Measurements from ENCODE around the gene MUC12. TPM values are rescaled to one million over a fixed set of nuclear protein-coding genes. Genes with fewer than 3 reads are reported as not detected.

Gene MUC12
- total and polyA plus RNA-seq, 9 donors = 0.31 to 1.4 (median 0.80) TPM

DNA sequence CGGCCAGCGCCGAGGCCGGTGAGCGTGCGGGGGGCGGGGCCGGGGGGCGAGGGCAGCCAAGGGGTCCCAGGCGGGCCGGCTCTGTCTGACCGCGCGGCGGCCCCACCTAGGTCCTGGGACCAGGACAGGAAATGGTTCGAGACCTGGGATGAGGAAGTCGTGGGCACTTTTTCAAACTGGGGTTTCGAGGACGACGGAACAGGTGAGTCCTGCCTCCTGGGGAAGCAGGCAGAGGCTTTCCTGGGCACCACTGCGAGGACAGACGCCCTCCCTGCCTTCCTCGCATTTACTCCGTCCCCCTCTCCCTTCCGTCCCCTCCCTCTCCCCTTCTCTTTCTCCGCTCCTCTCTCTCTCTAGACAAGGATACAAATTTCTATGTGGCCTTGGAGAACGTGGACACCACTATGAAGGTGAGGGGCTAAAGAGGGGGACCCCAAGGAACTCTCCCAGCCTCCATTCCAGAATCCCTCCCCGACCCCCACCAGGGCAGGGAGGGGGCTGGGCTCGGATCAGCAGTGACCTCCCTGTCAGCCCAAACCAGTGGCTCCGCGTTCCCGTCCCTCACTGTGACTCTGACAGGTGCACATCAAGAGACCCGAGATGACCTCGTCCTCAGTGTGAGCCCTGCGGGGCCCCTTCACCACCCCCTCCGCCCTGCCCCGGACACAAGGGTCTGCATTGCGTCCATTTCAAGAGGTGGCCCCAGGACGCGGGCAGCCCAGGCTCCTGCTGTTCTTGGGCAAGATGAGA is 2.6 kb upstream of the MUC12 start:
- Histone ChIP-seq H3K9me3 (replicated peaks; ENCODE audit: control insufficient read depth, low read depth, low read length) (no peaks in the 10 kb centered on the region), H3K27me3 (ENCODE audit: control insufficient read depth, insufficient read depth, low read length) (peaks cover 77% of the 10 kb centered on the region), H3K4me1 (ENCODE audit: control insufficient read depth, insufficient read depth, low read length) (peaks cover 17% of the 10 kb centered on the region), H3K27ac (ENCODE audit: low read length) (no peak overlapping the region), H3K36me3 (ENCODE audit: control insufficient read depth, insufficient read depth, low read length) (no peaks in the 10 kb centered on the region), H3K4me3 (ENCODE audit: low read length) (no peak overlapping the region)
- 10% methylated on average over 32 of the region's 40 CpGs for WGBS (ENCODE audit: insufficient coverage)
- no peak for DNase-seq

DNA sequence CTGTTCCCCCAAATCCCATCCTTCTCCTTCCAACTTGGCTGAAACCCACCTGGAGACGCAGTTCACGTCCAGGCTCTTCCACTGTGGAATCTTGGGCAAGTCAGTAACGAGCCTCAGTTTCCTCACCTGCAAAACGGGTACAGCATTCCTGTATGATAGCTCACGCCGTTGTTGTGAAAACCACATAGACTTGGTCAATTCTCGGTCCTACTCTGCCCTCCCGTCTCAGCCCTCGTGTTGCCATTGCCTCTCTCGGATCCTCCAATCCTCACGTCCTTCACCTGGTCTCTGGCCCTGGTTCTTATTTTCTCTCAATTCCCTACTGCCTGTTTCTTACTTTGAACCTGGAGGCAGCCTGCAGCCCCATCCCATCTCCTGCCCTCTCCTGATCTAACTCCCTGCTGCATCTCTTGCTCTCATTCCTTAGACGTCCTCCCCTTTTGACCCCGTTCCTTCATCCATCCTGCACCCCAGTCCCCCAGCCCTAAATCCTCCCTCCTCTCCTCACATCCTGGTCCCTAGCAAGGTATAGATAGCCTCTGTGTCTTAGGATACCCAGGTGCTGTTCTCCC is 2.0 kb upstream of the MUC12 start:
- 44% methylated on average over 13 of the region's 13 CpGs for WGBS (ENCODE audit: insufficient coverage)
- Histone ChIP-seq H3K9me3 (replicated peaks; ENCODE audit: control insufficient read depth, low read depth, low read length) (no peaks in the 10 kb centered on the region), H3K27me3 (ENCODE audit: control insufficient read depth, insufficient read depth, low read length) (peaks cover 82% of the 10 kb centered on the region), H3K4me1 (ENCODE audit: control insufficient read depth, insufficient read depth, low read length) (peaks cover 17% of the 10 kb centered on the region), H3K36me3 (ENCODE audit: control insufficient read depth, insufficient read depth, low read length) (no peaks in the 10 kb centered on the region), H3K27ac (ENCODE audit: low read length) (no peak overlapping the region), H3K4me3 (ENCODE audit: low read length) (no peak overlapping the region)
- no peak for DNase-seq

DNA sequence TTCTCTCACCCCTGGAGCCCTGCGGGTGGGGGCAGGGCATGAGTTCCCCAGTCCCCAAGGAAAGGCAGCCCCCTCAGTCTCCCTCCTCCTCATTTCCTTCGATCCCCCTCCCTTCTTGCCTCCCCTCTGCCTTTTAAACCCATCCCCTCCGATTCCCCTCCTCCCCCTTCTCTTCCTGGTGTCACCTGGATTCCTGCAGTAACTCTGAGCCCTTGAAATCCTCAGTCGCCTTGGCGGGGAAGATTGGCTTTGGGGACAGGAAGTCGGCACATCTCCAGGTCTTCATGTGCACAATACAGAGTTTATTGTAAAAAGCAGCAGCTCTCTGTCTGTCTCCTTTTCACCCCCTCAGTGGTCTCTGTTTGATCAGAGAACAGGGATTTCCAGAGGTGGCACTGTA is 1.3 kb upstream of the MUC12 start:
- H3K4me1 ChIP-seq (ENCODE audit: control insufficient read depth, insufficient read depth, low read length) = peaks cover 17% of the 10 kb centered on the region
- H3K27ac ChIP-seq (ENCODE audit: low read length) = no peak overlapping the region
- WGBS (ENCODE audit: insufficient coverage) = 1% methylated on average over 5 of the region's 6 CpGs
- H3K27me3 ChIP-seq (ENCODE audit: control insufficient read depth, insufficient read depth, low read length) = peaks cover 84% of the 10 kb centered on the region
- H3K36me3 ChIP-seq (ENCODE audit: control insufficient read depth, insufficient read depth, low read length) = no peaks in the 10 kb centered on the region
- H3K9me3 ChIP-seq (replicated peaks; ENCODE audit: control insufficient read depth, low read depth, low read length) = no peaks in the 10 kb centered on the region
- DNase-seq = peak; percentile 52
- no peak overlapping the region for H3K4me3 ChIP-seq (ENCODE audit: low read length)

DNA sequence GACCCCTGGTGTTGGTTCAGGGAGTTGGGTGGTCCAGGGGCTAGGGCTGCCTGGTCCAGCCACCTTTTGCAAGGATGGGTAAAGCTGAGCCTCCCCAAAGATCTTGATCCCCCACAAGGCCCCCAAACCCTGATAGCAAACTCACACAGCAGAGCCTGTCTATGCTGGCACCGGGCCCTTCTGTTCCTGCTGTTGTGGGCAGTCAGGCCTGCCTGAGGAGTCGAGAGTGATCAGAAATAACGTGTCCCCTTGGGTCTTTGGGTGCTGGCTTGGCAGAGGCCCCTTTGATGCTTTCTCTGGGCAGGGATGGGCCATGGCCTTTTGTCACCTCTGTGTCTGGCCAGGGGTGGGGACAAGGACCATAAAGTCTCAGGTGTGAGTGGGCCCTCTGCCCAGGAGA is 715 bp upstream of the MUC12 start:
- Histone ChIP-seq H3K27me3 (ENCODE audit: control insufficient read depth, insufficient read depth, low read length) (peaks cover 81% of the 10 kb centered on the region), H3K27ac (ENCODE audit: low read length) (no peak overlapping the region)
- WGBS (ENCODE audit: insufficient coverage) = 13% methylated on average over 2 of the region's 3 CpGs

DNA sequence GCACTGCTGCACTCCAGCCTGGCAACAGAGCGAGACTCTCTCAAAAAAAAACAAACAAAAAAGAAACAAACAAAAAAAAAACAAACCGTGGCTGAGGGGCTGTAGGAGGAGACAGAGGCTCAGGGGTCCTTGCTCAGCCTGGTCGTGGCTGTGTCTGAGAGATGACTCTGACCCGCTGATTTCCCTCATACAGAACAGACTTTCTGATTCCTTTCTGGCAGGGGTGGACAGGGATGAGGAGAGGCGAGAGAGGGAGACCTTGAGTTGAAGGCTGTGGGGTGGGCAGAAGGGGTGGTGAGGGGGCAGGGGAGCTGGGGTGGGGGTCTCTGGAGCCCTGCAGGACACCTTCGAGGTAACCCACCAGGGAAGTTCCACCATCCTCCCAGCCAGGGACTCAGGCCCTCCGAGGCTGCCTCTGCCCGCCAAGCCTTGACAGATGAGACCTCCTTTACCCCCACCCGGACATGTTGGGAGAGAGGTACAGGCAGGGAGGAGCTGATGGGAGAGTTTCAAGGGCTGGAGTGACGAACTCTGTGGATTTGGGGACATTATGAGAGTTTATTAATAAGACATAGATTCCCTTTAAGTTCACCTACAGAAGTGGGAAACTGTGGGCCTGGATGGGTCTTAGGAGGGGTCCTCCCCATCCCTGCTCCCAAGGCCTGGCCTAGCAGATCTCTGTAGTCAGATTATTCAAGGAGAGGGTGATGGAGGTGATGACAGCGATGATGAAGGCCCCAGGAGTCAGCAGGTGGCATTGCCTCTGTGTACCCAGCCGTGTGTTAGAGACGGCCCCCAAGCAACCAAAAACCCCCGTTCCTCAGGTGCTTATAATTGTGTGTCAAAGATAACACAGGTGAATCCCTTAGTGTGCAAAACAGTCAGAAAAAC is 2.0 kb downstream of the MUC12 start:
- H3K4me3 ChIP-seq (ENCODE audit: low read length) = no peak overlapping the region
- no peak overlapping the region for H3K27ac ChIP-seq (ENCODE audit: low read length)
- H3K9me3 ChIP-seq (replicated peaks; ENCODE audit: control insufficient read depth, low read depth, low read length) = no peaks in the 10 kb centered on the region
- DNase-seq = no peak
- no peaks in the 10 kb centered on the region for H3K36me3 ChIP-seq (ENCODE audit: control insufficient read depth, insufficient read depth, low read length)
- H3K27me3 ChIP-seq (ENCODE audit: control insufficient read depth, insufficient read depth, low read length) = peaks cover 56% of the 10 kb centered on the region
- WGBS (ENCODE audit: insufficient coverage) = 58% methylated on average over 7 of the region's 14 CpGs
- peaks cover 6% of the 10 kb centered on the region for H3K4me1 ChIP-seq (ENCODE audit: control insufficient read depth, insufficient read depth, low read length)

More for the DNA sequence above, 715 bp upstream of the MUC12 start:
- Histone ChIP-seq H3K9me3 (replicated peaks; ENCODE audit: control insufficient read depth, low read depth, low read length) (no peaks in the 10 kb centered on the region), H3K4me1 (ENCODE audit: control insufficient read depth, insufficient read depth, low read length) (peaks cover 17% of the 10 kb centered on the region), H3K4me3 (ENCODE audit: low read length) (no peak overlapping the region), H3K36me3 (ENCODE audit: control insufficient read depth, insufficient read depth, low read length) (no peaks in the 10 kb centered on the region)
- no peak for DNase-seq

DNA sequence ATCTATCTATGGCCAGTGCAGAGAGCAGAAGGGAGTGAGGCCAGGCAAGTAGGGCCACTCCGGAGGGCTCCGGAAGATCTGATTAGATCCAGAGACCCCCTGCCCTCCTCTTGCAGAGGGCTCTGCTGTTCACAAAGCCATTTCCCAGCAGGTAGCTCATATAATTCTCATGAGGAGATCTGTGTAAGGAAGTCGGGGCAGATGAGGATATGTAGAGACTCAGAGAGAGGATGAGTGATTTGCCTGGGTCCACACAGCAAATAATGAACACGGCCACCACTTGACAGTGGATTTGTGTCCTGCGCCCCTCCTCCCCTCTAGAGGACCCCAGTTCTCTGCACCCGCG is 2.6 kb downstream of the MUC12 start:
- Histone ChIP-seq H3K9me3 (replicated peaks; ENCODE audit: control insufficient read depth, low read depth, low read length) (no peaks in the 10 kb centered on the region), H3K27me3 (ENCODE audit: control insufficient read depth, insufficient read depth, low read length) (peaks cover 50% of the 10 kb centered on the region)
- WGBS (ENCODE audit: insufficient coverage) = 29% methylated on average over 6 of the region's 7 CpGs

DNA sequence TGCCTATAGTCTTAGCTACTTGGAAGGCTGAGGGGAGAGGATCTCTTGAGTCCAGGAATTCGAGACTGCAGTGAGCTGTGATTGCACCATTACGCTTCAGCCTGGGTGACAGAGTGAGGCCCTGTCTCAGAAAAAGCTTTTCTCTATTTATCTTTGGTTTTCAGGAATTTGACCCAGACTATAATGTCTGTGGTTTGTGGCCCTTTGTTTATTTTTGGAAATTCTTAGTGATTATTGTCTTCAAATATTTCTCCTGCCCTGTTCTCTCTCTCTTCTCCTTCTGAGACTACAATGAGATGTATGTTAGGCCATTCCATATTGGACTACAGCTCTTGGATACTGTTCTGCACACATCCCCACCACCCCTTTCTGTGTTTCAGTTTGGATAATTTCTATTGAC is 4.7 kb downstream of the MUC12 start:
- DNase-seq = no peak
- WGBS (ENCODE audit: insufficient coverage) = 80% methylated on average over 1 of the region's 2 CpGs
- Histone ChIP-seq H3K4me3 (ENCODE audit: low read length) (no peak overlapping the region), H3K27ac (ENCODE audit: low read length) (no peak overlapping the region), H3K36me3 (ENCODE audit: control insufficient read depth, insufficient read depth, low read length) (no peaks in the 10 kb centered on the region), H3K4me1 (ENCODE audit: control insufficient read depth, insufficient read depth, low read length) (no peaks in the 10 kb centered on the region), H3K27me3 (ENCODE audit: control insufficient read depth, insufficient read depth, low read length) (peaks cover 29% of the 10 kb centered on the region), H3K9me3 (replicated peaks; ENCODE audit: control insufficient read depth, low read depth, low read length) (no peaks in the 10 kb centered on the region)

More for the DNA sequence above, 2.6 kb downstream of the MUC12 start:
- no peak for DNase-seq
- H3K4me1 ChIP-seq (ENCODE audit: control insufficient read depth, insufficient read depth, low read length) = peaks cover under 1% of the 10 kb centered on the region
- H3K27ac ChIP-seq (ENCODE audit: low read length) = no peak overlapping the region
- H3K36me3 ChIP-seq (ENCODE audit: control insufficient read depth, insufficient read depth, low read length) = no peaks in the 10 kb centered on the region
- no peak overlapping the region for H3K4me3 ChIP-seq (ENCODE audit: low read length)

DNA sequence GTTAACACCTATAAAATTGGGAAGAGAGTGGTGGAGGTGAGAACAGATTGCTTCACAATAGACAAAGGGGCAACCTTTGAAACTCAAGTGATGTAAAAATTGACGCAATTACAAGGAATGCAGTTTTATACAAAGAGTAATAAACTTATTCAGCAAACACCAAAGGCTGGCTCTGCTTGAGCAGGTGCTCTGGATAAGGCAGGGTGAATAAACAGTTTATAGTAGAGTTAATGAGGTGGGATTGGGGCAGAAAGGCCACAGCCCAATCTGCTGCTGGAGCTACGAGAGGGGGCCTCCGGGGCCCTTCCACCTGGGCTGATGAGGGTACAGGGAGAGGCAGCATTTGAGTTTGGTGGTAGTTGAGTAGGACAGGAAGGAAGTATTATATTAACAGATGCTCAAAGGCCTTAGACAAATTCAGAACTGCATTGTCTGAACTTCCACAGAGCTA is 6.0 kb downstream of the MUC12 start:
- H3K27ac ChIP-seq (ENCODE audit: low read length) = no peak overlapping the region
- H3K4me1 ChIP-seq (ENCODE audit: control insufficient read depth, insufficient read depth, low read length) = no peaks in the 10 kb centered on the region
- H3K9me3 ChIP-seq (replicated peaks; ENCODE audit: control insufficient read depth, low read depth, low read length) = no peaks in the 10 kb centered on the region
- DNase-seq = no peak
- H3K36me3 ChIP-seq (ENCODE audit: control insufficient read depth, insufficient read depth, low read length) = no peaks in the 10 kb centered on the region
- WGBS (ENCODE audit: insufficient coverage) = 34% methylated on average over 2 of the region's 3 CpGs
- no peak overlapping the region for H3K4me3 ChIP-seq (ENCODE audit: low read length)
- peaks cover 20% of the 10 kb centered on the region for H3K27me3 ChIP-seq (ENCODE audit: control insufficient read depth, insufficient read depth, low read length)

DNA sequence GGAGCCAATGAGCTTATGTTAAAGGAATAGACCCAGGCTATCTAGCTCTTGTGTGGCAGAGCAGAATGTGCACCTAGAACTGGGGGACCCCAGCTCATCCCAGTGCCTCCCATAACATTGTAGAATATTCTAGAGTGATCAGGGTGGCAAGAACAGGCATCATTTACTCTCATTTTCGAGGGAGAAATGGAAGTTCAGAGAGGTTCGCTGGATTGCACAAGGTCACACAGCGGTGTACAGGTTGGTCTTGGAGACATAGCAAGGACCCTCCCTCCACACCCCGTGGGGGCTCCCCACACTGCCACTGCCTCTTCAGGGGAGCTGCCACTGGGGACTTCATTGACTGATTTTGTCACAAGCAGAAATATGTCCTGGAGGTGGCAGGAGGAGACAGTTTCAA is 8.9 kb downstream of the MUC12 start:
- Histone ChIP-seq H3K36me3 (ENCODE audit: control insufficient read depth, insufficient read depth, low read length) (no peaks in the 10 kb centered on the region), H3K4me1 (ENCODE audit: control insufficient read depth, insufficient read depth, low read length) (no peaks in the 10 kb centered on the region), H3K4me3 (ENCODE audit: low read length) (no peak overlapping the region), H3K27me3 (ENCODE audit: control insufficient read depth, insufficient read depth, low read length) (peaks cover 2% of the 10 kb centered on the region), H3K9me3 (replicated peaks; ENCODE audit: control insufficient read depth, low read depth, low read length) (no peaks in the 10 kb centered on the region), H3K27ac (ENCODE audit: low read length) (no peak overlapping the region)
- 100% methylated on average over 1 of the region's 4 CpGs for WGBS (ENCODE audit: insufficient coverage)
- DNase-seq = no peak

Measured in muscle of leg (tissue), 11 donors.